ENCODE results near the gene SLC35F2. TPM values are rescaled to one million over a fixed set of nuclear protein-coding genes. Genes with fewer than 3 reads are reported as not detected.

The SLC35F2 gene
- total and polyA plus RNA-seq, 2 of the 4 experiments (the other 2 are of a cell fraction), result 4.9 to 15.4 TPM

- no CpG with 5 or more reads among the region's 3 CpGs for WGBS, 2 experiments (ENCODE audit: extremely low coverage in 2 of 2, insufficient read length in 1 of 2)
- no TSS peak for BruUV-seq (replicated peaks)
- Histone ChIP-seq H3K23ac (ENCODE audit: low read depth, low read length) (no peak overlapping the region), H3K14ac (replicated peaks; ENCODE audit: low read depth, low read length) (no peak overlapping the region), H4K5ac (ENCODE audit: low read depth, low read length) (no peak overlapping the region), H2AK5ac (ENCODE audit: low read depth, low read length) (no peak overlapping the region), H4K91ac (ENCODE audit: insufficient read depth, low read depth, low read length) (no peak overlapping the region), H3K27me3 (ENCODE audit: control insufficient read depth, insufficient read depth, low read length) (peaks cover 2% of the 10 kb centered on the region; the same call in 1 of the 2 replicates), H3K36me3 (ENCODE audit: control insufficient read depth, insufficient read depth, low read length) (no peaks in the 10 kb centered on the region), H3K9ac (ENCODE audit: low read depth, low read length) (no peak overlapping the region), H4K20me1 (ENCODE audit: insufficient read depth, low read length) (no peaks in the 10 kb centered on the region), H3K4ac (ENCODE audit: low read depth, low read length) (no peak overlapping the region), H2AK9ac (replicated peaks; ENCODE audit: low read depth, low read length, poor library complexity) (no peak overlapping the region), H3K79me1 (ENCODE audit: low read depth in 1 of 2, low read length in 2 of 2) (no peaks in the 10 kb centered on the region), H4K8ac (ENCODE audit: low read depth in 2 of 2, low read length in 2 of 2) (no peak overlapping the region), H2AFZ (replicated peaks; ENCODE audit: low read length, poor library complexity) (no peak overlapping the region), H3K9me1 (ENCODE audit: insufficient read depth, low read length) (no peaks in the 10 kb centered on the region), H3K9me3 (ENCODE audit: control insufficient read depth, insufficient read depth, low read length) (no peaks in the 10 kb centered on the region), H2BK120ac (ENCODE audit: low read depth, low read length) (no peak overlapping the region), H3K4me1 (ENCODE audit: control insufficient read depth, insufficient read depth, low read length) (no peaks in the 10 kb centered on the region), H3K27ac (ENCODE audit: insufficient read depth, low read length) (no peak overlapping the region), H2BK5ac (ENCODE audit: low read depth, low read length, poor library complexity, severe bottlenecking) (no peak overlapping the region), H2BK20ac (ENCODE audit: low read depth, low read length) (no peak overlapping the region), H3K4me3 (ENCODE audit: insufficient read depth, low read depth, low read length) (no peak overlapping the region), H3K56ac (ENCODE audit: extremely low read depth, insufficient read depth, low read length) (no peak overlapping the region), H2BK15ac (ENCODE audit: low read depth, low read length) (no peak overlapping the region), H3K4me2 (ENCODE audit: low read depth, low read length) (no peak overlapping the region), H3K18ac (ENCODE audit: low read depth, low read length) (no peak overlapping the region)
- dilution Hi-C loops (cut with HindIII; ENCODE audit: low sequenced_read_pairs, unreplicated experiment) (no loop called here), in situ Hi-C loops (cut with MboI; ENCODE audit: low sequenced_read_pairs) (no loop called here), intact Hi-C loops (cut with micrococcal nuclease) (no loop called here)
- POLR2A ChIA-PET (ENCODE audit: unreplicated experiment), result interaction anchor here (0.6 kb wide), 1 partner anchor 20 kb away, joined by 4 read pairs; no protein-coding TSS in a partner anchor
- no peak for TF ChIP-seq CEBPB (IDR thresholded peaks at IDR 0.05; ENCODE audit: low read depth, low read length)
- no peak for TF ChIP-seq NFE2L2 (IDR thresholded peaks at IDR 0.05; ENCODE audit: low read depth, low read length)
- no peak for TF ChIP-seq SMC3 (IDR thresholded peaks at IDR 0.05; ENCODE audit: low read depth, low read length)
- no peak for TF ChIP-seq BHLHE40 (IDR thresholded peaks at IDR 0.05; ENCODE audit: low read depth, low read length)
- no peak for TF ChIP-seq CHD1 (IDR thresholded peaks at IDR 0.05; ENCODE audit: low read depth, low read length)
- no peak for TF ChIP-seq CTCF (conservative IDR thresholded peaks at IDR 0.05; ENCODE audit: low read depth, low read length)
- CTCF ChIA-PET, result interaction anchor here (1.0 kb wide), 1 partner anchor 11 kb away, joined by 3 read pairs; no protein-coding TSS in a partner anchor
- ATAC-seq (ENCODE audit: low read depth) (no peak), DNase-seq (no peak)
These were observed 78.5 kb downstream of the SLC35F2 start for GRCh38 chr11:107780136-107780535.

Data from IMR-90 (cell line).